ENCODE data around the gene QRSL1. TPM values are rescaled to one million over a fixed set of nuclear protein-coding genes. Genes with fewer than 3 reads are reported as not detected.
"Not testable (repeated sequence)": the region's sequence is repeated elsewhere in the genome, so short reads cannot be mapped to it uniquely, and the experiment has no call there.

QRSL1 gene
- 22.0 TPM for total RNA-seq
- long read RNA-seq, full-length matches to known transcripts: 9 of 9 reads
- long read RNA-seq, partial matches to known transcripts: 0 of 9 reads
- long read RNA-seq, other reads (novel, unspliced or antisense): 0 of 9 reads

GRCh38 chr6:106629103-106629858 lies at the start of gene QRSL1, which contains the start of gene RTN4IP1:
Gene QRSL1, plus strand, starts transcription at chr6:106629578. Its CDS starts 104 bp downstream, at chr6:106629682.
Gene RTN4IP1, minus strand, starts transcription at chr6:106629498. Its CDS starts 477 bp downstream, at chr6:106629021.
- peak; percentile 90 for DNase-seq (ENCODE audit: missing footprints)
- intact Hi-C loops (cut with DNase I): no loop called here
- ATAC-seq: peak; percentile 99

GRCh38 chr6:106581468-106581867 lies 47.9 kb upstream of the QRSL1 start:
- intact Hi-C loops (cut with DNase I): no loop called here
- no peak for DNase-seq (ENCODE audit: missing footprints)
- ATAC-seq: no peak

GRCh38 chr6:106586815-106587415 lies 42.5 kb upstream of the QRSL1 start:
- no peak for DNase-seq (ENCODE audit: missing footprints)
- intact Hi-C loops (cut with DNase I): no loop called here
- no peak for ATAC-seq

GRCh38 chr6:106588937-106589336 lies 40.4 kb upstream of the QRSL1 start:
- ATAC-seq; intact Hi-C loops (cut with DNase I): not testable (repeated sequence)

GRCh38 chr6:106591111-106591825 lies 38.1 kb upstream of the QRSL1 start:
- ATAC-seq: no peak
- intact Hi-C loops (cut with DNase I): no loop called here
- DNase-seq (ENCODE audit: missing footprints): no peak

More at GRCh38 chr6:106588937-106589336, 40.4 kb upstream of the QRSL1 start:
- DNase-seq (ENCODE audit: missing footprints): not testable (repeated sequence)

GRCh38 chr6:106599440-106599839 lies 29.9 kb upstream of the QRSL1 start:
- DNase-seq (ENCODE audit: missing footprints) (no peak), ATAC-seq (no peak)
- intact Hi-C loops (cut with DNase I): no loop called here

- no peak for DNase-seq (ENCODE audit: missing footprints)
- intact Hi-C loops (cut with DNase I): no loop called here
- no peak for ATAC-seq
These were observed 29.0 kb upstream of the QRSL1 start for GRCh38 chr6:106600329-106600728.

- DNase-seq (ENCODE audit: missing footprints): no peak
- no peak for ATAC-seq
- intact Hi-C loops (cut with DNase I): loop anchor here (5.0 kb wide), 1 partner anchor 369 kb away; no protein-coding TSS in a partner anchor
These were observed 21.2 kb upstream of the QRSL1 start for GRCh38 chr6:106608080-106608668.

GRCh38 chr6:106609699-106610098 lies 19.7 kb upstream of the QRSL1 start:
- intact Hi-C loops (cut with DNase I): loop anchor here (5.0 kb wide), 1 partner anchor 368 kb away; no protein-coding TSS in a partner anchor
- ATAC-seq (no peak), DNase-seq (ENCODE audit: missing footprints) (no peak)

GRCh38 chr6:106611030-106611429 lies 18.3 kb upstream of the QRSL1 start:
- DNase-seq (ENCODE audit: missing footprints) (no peak), ATAC-seq (no peak)
- intact Hi-C loops (cut with DNase I): no loop called here

- intact Hi-C loops (cut with DNase I): no loop called here
- ATAC-seq (no peak), DNase-seq (ENCODE audit: missing footprints) (no peak)
These were observed 16.5 kb upstream of the QRSL1 start for GRCh38 chr6:106612671-106613416.

GRCh38 chr6:106613590-106613989 lies 15.8 kb upstream of the QRSL1 start:
- DNase-seq (ENCODE audit: missing footprints) (no peak), ATAC-seq (no peak)
- intact Hi-C loops (cut with DNase I): no loop called here

GRCh38 chr6:106614166-106614565 lies 15.2 kb upstream of the QRSL1 start:
- ATAC-seq (no peak), DNase-seq (ENCODE audit: missing footprints) (no peak)
- intact Hi-C loops (cut with DNase I): no loop called here

GRCh38 chr6:106614592-106615257 lies 14.7 kb upstream of the QRSL1 start:
- intact Hi-C loops (cut with DNase I): no loop called here
- ATAC-seq (no peak), DNase-seq (ENCODE audit: missing footprints) (no peak)

GRCh38 chr6:106617302-106617701 lies 12.1 kb upstream of the QRSL1 start:
- ATAC-seq: no peak
- intact Hi-C loops (cut with DNase I): no loop called here
- DNase-seq (ENCODE audit: missing footprints): no peak

GRCh38 chr6:106617857-106618256 lies 11.5 kb upstream of the QRSL1 start:
- DNase-seq (ENCODE audit: missing footprints) (no peak), ATAC-seq (no peak)
- intact Hi-C loops (cut with DNase I): no loop called here

- no peak for DNase-seq (ENCODE audit: missing footprints)
- intact Hi-C loops (cut with DNase I): no loop called here
- ATAC-seq: no peak
These were observed 11.1 kb upstream of the QRSL1 start for GRCh38 chr6:106618324-106618723.

- no peak for ATAC-seq
- DNase-seq (ENCODE audit: missing footprints): no peak
- intact Hi-C loops (cut with DNase I): no loop called here
These were observed 10.2 kb upstream of the QRSL1 start for GRCh38 chr6:106619223-106619622.

Measured in Right ventricle myocardium inferior (tissue), 1 donor.